ENCODE data around the gene TMX3. TPM values are rescaled to one million over a fixed set of nuclear protein-coding genes. Genes with fewer than 3 reads are reported as not detected.

TMX3 gene, protein sequence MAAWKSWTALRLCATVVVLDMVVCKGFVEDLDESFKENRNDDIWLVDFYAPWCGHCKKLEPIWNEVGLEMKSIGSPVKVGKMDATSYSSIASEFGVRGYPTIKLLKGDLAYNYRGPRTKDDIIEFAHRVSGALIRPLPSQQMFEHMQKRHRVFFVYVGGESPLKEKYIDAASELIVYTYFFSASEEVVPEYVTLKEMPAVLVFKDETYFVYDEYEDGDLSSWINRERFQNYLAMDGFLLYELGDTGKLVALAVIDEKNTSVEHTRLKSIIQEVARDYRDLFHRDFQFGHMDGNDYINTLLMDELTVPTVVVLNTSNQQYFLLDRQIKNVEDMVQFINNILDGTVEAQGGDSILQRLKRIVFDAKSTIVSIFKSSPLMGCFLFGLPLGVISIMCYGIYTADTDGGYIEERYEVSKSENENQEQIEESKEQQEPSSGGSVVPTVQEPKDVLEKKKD
- total RNA-seq, result 65.1 and 68.4 TPM in 2 replicates

GRCh38 chr18:68714712-68715496 is at the start of gene TMX3:
TMX3 (minus strand) TSS chr18:68715108; CDS start chr18:68714981, 127 bp downstream.

Other genes with a start within 250 kb of the TMX3 start
- 5.3 and 15.0 TPM in 2 replicates for gene CCDC102B, start 83.0 kb upstream of the TMX3 start, total RNA-seq